Measurements from ENCODE around the gene FNDC10. TPM values are rescaled to one million over a fixed set of nuclear protein-coding genes. Genes with fewer than 3 reads are reported as not detected.
"Not testable (repeated sequence)": the region's sequence is repeated elsewhere in the genome, so short reads cannot be mapped to it uniquely, and the experiment has no call there.

The FNDC10 gene
- total RNA-seq, 4 donors from 2014 or later, result 1.4 to 3.0 (median 2.0) TPM

DNA sequence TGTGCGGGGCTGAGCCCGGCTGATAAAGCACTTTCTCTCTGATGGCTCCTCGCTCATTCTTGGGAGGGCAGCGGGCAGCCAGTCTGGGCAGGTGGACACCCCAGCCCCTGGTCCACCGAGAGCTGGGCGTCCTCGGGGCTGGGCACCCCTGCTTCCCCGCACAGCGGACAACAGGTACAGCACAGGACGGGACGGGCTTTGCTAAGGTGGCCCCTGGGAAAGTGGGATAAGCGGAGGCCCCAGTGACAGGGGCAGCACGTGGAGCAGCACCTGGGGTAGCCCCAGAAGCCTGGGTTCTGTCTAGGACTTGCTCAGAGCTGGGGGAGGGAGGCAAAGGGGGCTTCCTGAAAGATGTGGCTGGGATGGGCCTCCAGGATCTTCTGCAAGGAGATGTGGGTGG, 34.7 kb upstream of the FNDC10 start:
- WGBS, 2 donors, result 92% methylated on average over 6 of the region's 13 CpGs; no CpG with 5 or more reads in 1 of the 2 donors
- peak in 1 of 2 donors; percentile 8 for DNase-seq (ENCODE audit: low spot score in 2 of 2)
- Histone ChIP-seq H3K27me3 (peaks cover 0 to 27% of the 10 kb centered on the region in 2 donors), H3K36me3 (peaks cover 0 to 36% (median 11%) of the 10 kb centered on the region in 3 donors), H3K4me1 (peaks cover 0 to 23% (median 8%) of the 10 kb centered on the region in 4 donors)
- not testable (repeated sequence) for H3K9me3 ChIP-seq, H3K27ac ChIP-seq, H3K4me3 ChIP-seq

DNA sequence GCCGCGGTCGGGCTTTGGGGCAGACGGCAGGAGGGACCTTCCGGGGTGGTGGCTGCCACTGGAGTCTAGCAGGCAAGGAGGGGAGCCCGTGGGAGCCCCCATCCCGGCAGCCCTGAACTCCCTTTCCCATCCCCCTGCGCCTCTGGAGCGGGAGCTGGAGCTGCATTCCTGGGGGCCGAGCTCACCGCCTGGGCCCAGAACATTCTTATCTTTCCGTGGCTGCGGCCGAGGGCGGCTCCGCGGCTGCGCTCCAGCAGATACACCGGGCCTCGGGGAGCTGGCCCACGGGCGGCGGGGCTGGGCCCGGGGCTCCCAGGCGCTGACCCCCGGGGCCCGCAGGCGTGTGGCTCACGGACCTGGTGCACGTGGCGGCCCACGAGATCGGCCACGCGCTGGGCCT, 33.5 kb upstream of the FNDC10 start:
- H3K4me3 ChIP-seq; H3K27ac ChIP-seq; H3K9me3 ChIP-seq; DNase-seq (ENCODE audit: low spot score in 2 of 2): not testable (repeated sequence)
- H3K4me1 ChIP-seq, result peaks cover 0 to 23% (median 8%) of the 10 kb centered on the region in 4 donors
- peaks cover 0 to 39% (median 11%) of the 10 kb centered on the region in 3 donors for H3K36me3 ChIP-seq
- no CpG with 5 or more reads among the region's 35 CpGs for WGBS, 2 donors
- peaks cover 0 to 27% of the 10 kb centered on the region in 2 donors for H3K27me3 ChIP-seq

DNA sequence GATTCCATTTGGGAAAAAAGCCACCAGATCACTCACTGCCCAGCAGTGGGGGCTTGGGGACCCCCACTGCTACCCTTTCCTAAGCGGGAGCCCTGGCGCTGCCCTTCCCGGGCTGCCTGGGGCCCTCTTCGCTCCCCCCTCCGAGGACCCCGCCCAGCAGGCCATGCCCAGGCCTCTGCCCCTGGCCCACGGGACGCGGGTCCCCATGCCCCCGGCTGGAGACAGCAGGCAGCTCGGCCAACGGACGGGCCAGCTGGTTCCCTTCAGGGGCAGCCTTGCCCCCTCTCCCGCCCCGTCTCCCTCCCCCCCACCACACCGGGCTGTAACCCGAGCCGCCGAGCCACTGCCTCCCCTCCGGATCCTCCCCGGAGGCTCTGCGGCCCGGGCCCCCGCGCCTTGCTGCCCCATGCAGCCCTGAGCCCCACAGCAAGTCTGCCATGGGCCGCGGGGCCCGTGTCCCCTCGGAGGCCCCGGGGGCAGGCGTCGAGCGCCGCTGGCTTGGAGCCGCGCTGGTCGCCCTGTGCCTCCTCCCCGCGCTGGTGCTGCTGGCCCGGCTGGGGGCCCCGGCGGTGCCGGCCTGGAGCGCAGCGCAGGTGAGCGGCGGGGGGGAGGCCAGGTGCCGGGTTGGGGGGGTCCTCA, 32.0 kb upstream of the FNDC10 start, which contains the start of gene MMP23B:
MMP23B (plus strand) TSS at position 392 of the 639 bp plus-strand sequence; CDS start at position 438, 46 bp downstream.
- H3K4me3 ChIP-seq, result peak within 1 kb of the TSS in 2 of 4 donors; percentile 35 to 38
- no peaks in the 10 kb centered on the region for H3K9me3 ChIP-seq
- H3K36me3 ChIP-seq, result peaks cover 0 to 39% (median 8%) of the 10 kb centered on the region in 3 donors
- H3K27ac ChIP-seq, result peak within 1 kb of the TSS in 2 of 4 donors; percentile 72 to 80
- no peak for DNase-seq (ENCODE audit: low spot score in 2 of 2)
- peaks cover 0 to 23% (median 8%) of the 10 kb centered on the region in 4 donors for H3K4me1 ChIP-seq
- peaks cover 0 to 27% of the 10 kb centered on the region in 2 donors for H3K27me3 ChIP-seq
- no peak for TF ChIP-seq EP300 (IDR thresholded peaks at IDR 0.05)
- TF ChIP-seq POLR2A (IDR thresholded peaks at IDR 0.05), result no peak
- TF ChIP-seq, protein P1, sequence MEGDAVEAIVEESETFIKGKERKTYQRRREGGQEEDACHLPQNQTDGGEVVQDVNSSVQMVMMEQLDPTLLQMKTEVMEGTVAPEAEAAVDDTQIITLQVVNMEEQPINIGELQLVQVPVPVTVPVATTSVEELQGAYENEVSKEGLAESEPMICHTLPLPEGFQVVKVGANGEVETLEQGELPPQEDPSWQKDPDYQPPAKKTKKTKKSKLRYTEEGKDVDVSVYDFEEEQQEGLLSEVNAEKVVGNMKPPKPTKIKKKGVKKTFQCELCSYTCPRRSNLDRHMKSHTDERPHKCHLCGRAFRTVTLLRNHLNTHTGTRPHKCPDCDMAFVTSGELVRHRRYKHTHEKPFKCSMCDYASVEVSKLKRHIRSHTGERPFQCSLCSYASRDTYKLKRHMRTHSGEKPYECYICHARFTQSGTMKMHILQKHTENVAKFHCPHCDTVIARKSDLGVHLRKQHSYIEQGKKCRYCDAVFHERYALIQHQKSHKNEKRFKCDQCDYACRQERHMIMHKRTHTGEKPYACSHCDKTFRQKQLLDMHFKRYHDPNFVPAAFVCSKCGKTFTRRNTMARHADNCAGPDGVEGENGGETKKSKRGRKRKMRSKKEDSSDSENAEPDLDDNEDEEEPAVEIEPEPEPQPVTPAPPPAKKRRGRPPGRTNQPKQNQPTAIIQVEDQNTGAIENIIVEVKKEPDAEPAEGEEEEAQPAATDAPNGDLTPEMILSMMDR (IDR thresholded peaks at IDR 0.05), result no peak
- WGBS, 2 donors, result 2 to 3% methylated on average over 7 to 36 of the region's 48 CpGs

DNA sequence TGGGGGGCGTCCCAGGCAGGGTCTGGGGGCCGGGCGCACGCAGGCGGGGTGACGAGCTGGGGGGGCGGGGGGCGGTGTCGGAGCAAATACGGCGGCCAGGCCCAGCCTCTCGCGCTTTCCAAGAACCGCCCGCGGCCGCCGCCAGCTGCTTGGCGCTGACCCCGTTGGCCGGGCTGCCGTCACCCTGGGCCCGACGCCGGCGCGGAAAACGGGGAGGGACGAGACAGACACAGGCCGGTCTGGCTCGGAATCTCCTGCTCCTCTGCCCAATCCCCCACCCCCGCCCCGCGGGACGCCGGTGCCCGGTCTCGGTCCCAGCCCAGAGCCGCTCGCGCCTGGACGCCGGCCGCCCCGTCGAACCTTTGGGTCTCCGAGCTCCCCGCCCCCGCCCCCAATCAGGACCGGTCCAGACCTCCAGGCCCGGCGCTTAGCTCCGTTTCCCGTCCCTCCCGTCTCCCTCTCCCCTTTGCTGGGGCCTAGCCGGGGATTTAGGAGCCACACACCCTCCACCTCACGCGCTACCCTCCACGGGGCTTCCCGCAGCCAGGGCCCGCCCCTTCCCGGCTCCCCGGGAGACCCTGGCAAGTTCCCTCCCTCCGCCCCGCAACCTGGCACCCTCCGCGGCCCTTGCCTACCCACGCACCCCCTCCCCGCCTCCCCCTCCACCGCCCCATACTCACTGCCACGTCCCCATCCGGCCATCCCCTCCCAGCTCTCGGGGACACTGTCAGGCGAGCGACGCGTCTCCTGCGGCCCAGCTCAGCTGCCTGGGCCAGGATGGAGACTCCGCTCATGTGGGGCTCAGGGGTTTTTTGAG, 31.2 kb upstream of the FNDC10 start:
- H3K27ac ChIP-seq, result peak overlapping the region in 2 of 4 donors; percentile 72 to 80
- no peaks in the 10 kb centered on the region for H3K9me3 ChIP-seq
- H3K27me3 ChIP-seq, result peaks cover 0 to 27% of the 10 kb centered on the region in 2 donors
- peak in 1 of 2 donors; percentile 36 for DNase-seq (ENCODE audit: low spot score in 2 of 2)
- WGBS, 2 donors, result 4 to 9% methylated on average over 20 to 25 of the region's 79 CpGs
- TF ChIP-seq, protein P1 (IDR thresholded peaks at IDR 0.05), result no peak
- TF ChIP-seq EP300 (IDR thresholded peaks at IDR 0.05), result peak in 1 of 2 donors; percentile 19
- TF ChIP-seq POLR2A (IDR thresholded peaks at IDR 0.05), result no peak
- H3K36me3 ChIP-seq, result peaks cover 0 to 39% (median 4%) of the 10 kb centered on the region in 3 donors
- H3K4me1 ChIP-seq, result peaks cover 0 to 23% (median 8%) of the 10 kb centered on the region in 4 donors
- peak overlapping the region in 2 of 4 donors; percentile 35 to 38 for H3K4me3 ChIP-seq

DNA sequence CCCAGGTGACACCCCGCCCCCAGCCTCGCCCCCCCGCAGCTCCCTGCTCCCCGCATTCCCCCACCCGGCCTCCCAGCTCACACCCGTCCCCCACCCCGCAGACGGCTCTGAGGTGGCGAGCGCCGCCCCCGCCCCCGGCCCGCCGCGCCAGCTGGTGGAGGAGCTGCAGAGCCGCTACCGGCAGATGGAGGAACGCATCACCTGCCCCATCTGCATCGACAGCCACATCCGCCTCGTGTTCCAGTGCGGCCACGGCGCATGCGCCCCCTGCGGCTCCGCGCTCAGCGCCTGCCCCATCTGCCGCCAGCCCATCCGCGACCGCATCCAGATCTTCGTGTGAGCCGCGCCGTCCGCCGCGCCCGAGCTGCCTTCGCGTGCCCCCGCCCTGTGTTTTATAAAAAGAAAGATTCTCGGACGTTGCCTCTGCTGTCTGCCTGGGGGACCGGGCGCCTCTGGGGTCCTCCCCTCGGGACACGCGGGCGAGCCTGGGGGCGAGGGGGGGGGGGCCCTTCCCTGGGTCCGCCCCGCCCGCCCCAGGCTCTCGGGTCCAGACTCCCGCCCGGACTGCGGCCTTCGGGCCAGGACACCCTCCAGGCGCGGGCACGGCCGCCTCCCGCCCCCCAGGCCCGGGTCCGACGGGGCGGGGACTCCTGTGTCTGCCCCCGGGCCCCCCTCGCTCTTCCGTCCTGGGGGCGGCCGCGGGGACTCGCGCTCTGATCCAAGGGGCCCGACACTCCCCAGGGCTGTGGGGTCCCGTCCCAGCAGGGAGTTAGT, 30.4 kb upstream of the FNDC10 start:
- Histone ChIP-seq H3K9me3 (no peaks in the 10 kb centered on the region), H3K4me1 (peaks cover 0 to 23% (median 8%) of the 10 kb centered on the region in 4 donors), H3K36me3 (peaks cover 0 to 46% (median 4%) of the 10 kb centered on the region in 3 donors), H3K4me3 (peak overlapping the region in 2 of 4 donors; percentile 35 to 38), H3K27me3 (peaks cover 0 to 27% of the 10 kb centered on the region in 2 donors), H3K27ac (peak overlapping the region in 2 of 4 donors; percentile 72 to 80)
- TF ChIP-seq, protein P1 (IDR thresholded peaks at IDR 0.05), result no peak
- TF ChIP-seq EP300 (IDR thresholded peaks at IDR 0.05), result no peak
- WGBS, 2 donors, result 38 to 43% methylated on average over 21 to 35 of the region's 81 CpGs
- peak; percentile 34 to 40 for DNase-seq (ENCODE audit: low spot score in 2 of 2)
